PC-3 (cell line): Measurements from ENCODE around the gene TMEM143.

ENCODE experiments used
- CTCF ChIP-seq: fragments of 300-600 bp; sonication (generic); conservative IDR thresholded peaks from 2 replicates; pipeline ENCODE4 v1.5.1; 2017; ENCODE audit warnings: antibody characterized with exemption, low read depth, mild to moderate bottlenecking, low read length
- EZH2 ChIP-seq: fragments of 300-600 bp; sonication (generic); IDR thresholded peaks from one replicate; pipeline ENCODE4 v1.6.1; 2017; ENCODE audit warnings: antibody characterized with exemption, mild to moderate bottlenecking, low read length; ENCODE audit not compliant: unreplicated experiment
- EZH2phosphoT487 ChIP-seq: fragments of 300-600 bp; sonication (generic); IDR thresholded peaks from 2 replicates; pipeline ENCODE4 v1.6.1; 2018; ENCODE audit warnings: mild to moderate bottlenecking, antibody characterized with exemption, low read length, borderline replicate concordance

- no peak for TF ChIP-seq CTCF
- TF ChIP-seq EZH2: no peak
- no peak for TF ChIP-seq EZH2phosphoT487
Observed at GRCh38 chr19:48302600-48302959, 61.2 kb downstream of the TMEM143 start.
